Endothelial cell of umbilical vein (primary cell): ENCODE measurements around the gene PDCD1LG2.

Source experiments
- CTCF ChIP-seq, 2 donors: IDR thresholded peaks; 1 replicate in 1 of 2; 2 replicates in 1 of 2; pipeline ENCODE4 v1.5.1; 2011; ENCODE audit warnings: low read length in 2 of 2, mild to moderate bottlenecking in 2 of 2, moderate library complexity in 2 of 2, control low read depth in 1 of 2, inconsistent platforms in 1 of 2, low read depth in 1 of 2; ENCODE audit not compliant: insufficient read depth in 1 of 2; ENCODE audit errors: extremely low read depth in 1 of 2
- JUN ChIP-seq: IDR thresholded peaks from 2 replicates; pipeline ENCODE4 v1.6.1; 2011; ENCODE audit warnings: borderline replicate concordance, low read depth; ENCODE audit not compliant: insufficient read length, insufficient read depth
- POLR2AphosphoS5 ChIP-seq: IDR thresholded peaks from 2 replicates; pipeline ENCODE4 v1.6.1; 2012; ENCODE audit warnings: low read depth, mild to moderate bottlenecking, control low read depth, low read length, moderate library complexity; ENCODE audit not compliant: insufficient read depth

- TF ChIP-seq JUN (no peak), CTCF (IDR thresholded peaks at IDR 0.05; ENCODE audit: extremely low read depth in 1 of 2, insufficient read depth in 1 of 2, low read depth in 1 of 2, low read length in 2 of 2) (no peak), POLR2AphosphoS5 (no peak)
Measured at GRCh38 chr9:5610491-5610890, 100.2 kb downstream of the PDCD1LG2 start.
